PC-9 (cell line): ENCODE data around the gene COL23A1.

Experiments
- CTCF ChIP-seq: fragments of 200-600 bp; sonication (generic); conservative IDR thresholded peaks from 2 replicates; pipeline ENCODE4 v1.6.1; 2017; ENCODE audit warnings: mixed run types, antibody characterized with exemption, mild to moderate bottlenecking, moderate library complexity
- EZH2 ChIP-seq: fragments of 200-600 bp; sonication (generic); IDR thresholded peaks from 2 replicates; pipeline ENCODE4 v1.8.0; 2017; ENCODE audit warnings: antibody characterized with exemption, low read depth

- no peak for TF ChIP-seq CTCF
- no peak for TF ChIP-seq EZH2
Measured at GRCh38 chr5:178240341-178240741, 349.9 kb downstream of the COL23A1 start.
